Occipital lobe (tissue), 2 donors: Measurements from ENCODE around the gene CTNNA2. TPM values are rescaled to one million over a fixed set of nuclear protein-coding genes. Genes with fewer than 3 reads are reported as not detected.

Experiments
- DNase-seq: peaks from one replicate; lab custom pipeline; 2025; lab: John Stamatoyannopoulos, UW
- total RNA-seq: library from RNA; depleted of rRNA; stranded (reverse); fragments of >200 nt; gene quantifications from one replicate; pipeline ENCODE4 v1.2.3, GENCODE V29; 2014

The CTNNA2 gene
- total RNA-seq, 1 donor from 2014 or later: 261 TPM

- DNase-seq: no peak
Observed at GRCh38 chr2:79975791-79976565, 463.1 kb downstream of the CTNNA2 start.

- no peak for DNase-seq
Observed at GRCh38 chr2:79977792-79978191, 464.9 kb downstream of the CTNNA2 start.

GRCh38 chr2:79980116-79980515 lies 467.3 kb downstream of the CTNNA2 start:
- no peak for DNase-seq

GRCh38 chr2:79980816-79981215 lies 468.0 kb downstream of the CTNNA2 start:
- DNase-seq: no peak

GRCh38 chr2:79981316-79981715 lies 468.5 kb downstream of the CTNNA2 start:
- DNase-seq: no peak

- DNase-seq: no peak
Observed at GRCh38 chr2:79982445-79982844, 469.6 kb downstream of the CTNNA2 start.

- DNase-seq: no peak
Observed at GRCh38 chr2:79984476-79984875, 471.6 kb downstream of the CTNNA2 start.

- no peak for DNase-seq
Observed at GRCh38 chr2:79985145-79985544, 472.3 kb downstream of the CTNNA2 start.

- DNase-seq: no peak
Observed at GRCh38 chr2:79985571-79985970, 472.7 kb downstream of the CTNNA2 start.

GRCh38 chr2:79993144-79993543 lies 480.3 kb downstream of the CTNNA2 start:
- DNase-seq: no peak

- DNase-seq: no peak
Observed at GRCh38 chr2:79994161-79994560, 481.3 kb downstream of the CTNNA2 start.

- no peak for DNase-seq
Observed at GRCh38 chr2:79994965-79995364, 482.1 kb downstream of the CTNNA2 start.

- no peak for DNase-seq
Observed at GRCh38 chr2:79996709-79997108, 483.9 kb downstream of the CTNNA2 start.

- DNase-seq: no peak
Observed at GRCh38 chr2:80001701-80002101, 488.9 kb downstream of the CTNNA2 start.

- DNase-seq: no peak
Observed at GRCh38 chr2:80002112-80002511, 489.3 kb downstream of the CTNNA2 start.

GRCh38 chr2:80002568-80003157 lies 489.8 kb downstream of the CTNNA2 start:
- no peak for DNase-seq

GRCh38 chr2:80007777-80008503 lies 495.1 kb downstream of the CTNNA2 start:
- no peak for DNase-seq

GRCh38 chr2:80008596-80008995 lies 495.7 kb downstream of the CTNNA2 start:
- no peak for DNase-seq

- no peak for DNase-seq
Observed at GRCh38 chr2:80009211-80009610, 496.4 kb downstream of the CTNNA2 start.

- no peak for DNase-seq
Observed at GRCh38 chr2:80012061-80012460, 499.2 kb downstream of the CTNNA2 start.

- DNase-seq: no peak
Observed at GRCh38 chr2:80014637-80015036, 501.8 kb downstream of the CTNNA2 start.

GRCh38 chr2:80016171-80016570 lies 503.3 kb downstream of the CTNNA2 start:
- no peak for DNase-seq
